Colonic mucosa (tissue), 4 donors: Measurements from ENCODE around the gene FUCA2. TPM values are rescaled to one million over a fixed set of nuclear protein-coding genes. Genes with fewer than 3 reads are reported as not detected.

Experiments used
- DNase-seq: peaks from one replicate; pipeline ENCODE4 v3.0.0-alpha.2; 2020
- H3K27ac ChIP-seq: fragments of 200-600 bp; one replicate; pipeline ENCODE4 v1.8.0; 2021
- H3K27me3 ChIP-seq: fragments of 200-600 bp; one replicate; pipeline ENCODE4 v1.8.0; 2021
- H3K36me3 ChIP-seq: fragments of 200-600 bp; one replicate; pipeline ENCODE4 v1.8.0; 2021
- H3K4me1 ChIP-seq: fragments of 200-600 bp; one replicate; pipeline ENCODE4 v1.8.0; 2021; ENCODE audit warnings: mild to moderate bottlenecking
- H3K4me3 ChIP-seq: fragments of 200-600 bp; one replicate; pipeline ENCODE4 v1.8.0; 2021
- H3K9ac ChIP-seq, 2 donors: one replicate each; pipeline ENCODE4 v1.7.0; 2013; ENCODE audit warnings: control low read depth in 2 of 2, low read depth in 2 of 2, low read length in 2 of 2
- H3K9me3 ChIP-seq: fragments of 200-600 bp; one replicate; pipeline ENCODE4 v1.8.0; 2021
- CTCF ChIP-seq: fragments of 200-600 bp; IDR thresholded peaks from one replicate; pipeline ENCODE4 v1.8.0; 2022; ENCODE audit warnings: antibody characterized with exemption, mild to moderate bottlenecking
- intact Hi-C: fragments of 100-400 bp; cut with DNase I; formaldehyde crosslinking; loops from one replicate; pipeline ENCODE4 v1.14.1; 2022
- total RNA-seq, 2 donors: library from RNA; stranded (reverse); fragmentation: NEBNext Ultra II Directional in 1 of 2; extraction: Animal tissue kit (Norgen Biotek cat#: 25700) in 1 of 2; gene quantifications; one replicate each; pipeline ENCODE4 v1.2.1, GENCODE V29; 2021
- donor health status: healthy.
- donor health status: DM: no; HTN: no; CAD: no.
- donor health status: DM: no; HTN: no; CAD: no.

FUCA2 gene
- total RNA-seq, 2 donors from 2014 or later = 72.2 to 93.1 TPM

- intact Hi-C loops = no loop called here
- H3K4me3 ChIP-seq = no peak overlapping the region
- no peak for DNase-seq
- H3K27me3 ChIP-seq = no peaks in the 10 kb centered on the region
- no peaks in the 10 kb centered on the region for H3K36me3 ChIP-seq
- H3K4me1 ChIP-seq = peaks cover 3% of the 10 kb centered on the region
- H3K27ac ChIP-seq = no peak overlapping the region
- no peak overlapping the region for H3K9ac ChIP-seq
- no peaks in the 10 kb centered on the region for H3K9me3 ChIP-seq
- no peak for TF ChIP-seq CTCF
Measured at GRCh38 chr6:143546599-143546998, 35.1 kb upstream of the FUCA2 start.

- H3K27ac ChIP-seq = peak overlapping the region; percentile 50
- no peak overlapping the region for H3K9ac ChIP-seq
- H3K9me3 ChIP-seq = no peaks in the 10 kb centered on the region
- peaks cover 3% of the 10 kb centered on the region for H3K4me1 ChIP-seq
- no peak for TF ChIP-seq CTCF
- H3K27me3 ChIP-seq = no peaks in the 10 kb centered on the region
- H3K4me3 ChIP-seq = no peak overlapping the region
- no peaks in the 10 kb centered on the region for H3K36me3 ChIP-seq
- no peak for DNase-seq
- intact Hi-C loops = no loop called here
Measured at GRCh38 chr6:143545976-143546547, 34.5 kb upstream of the FUCA2 start.

- no peaks in the 10 kb centered on the region for H3K9me3 ChIP-seq
- H3K4me1 ChIP-seq = peaks cover 3% of the 10 kb centered on the region
- H3K27me3 ChIP-seq = no peaks in the 10 kb centered on the region
- H3K4me3 ChIP-seq = no peak overlapping the region
- no peak for DNase-seq
- no peaks in the 10 kb centered on the region for H3K36me3 ChIP-seq
- no peak overlapping the region for H3K9ac ChIP-seq
- peak overlapping the region; percentile 50 for H3K27ac ChIP-seq
- no peak for TF ChIP-seq CTCF
- intact Hi-C loops = no loop called here
Measured at GRCh38 chr6:143545165-143545564, 33.6 kb upstream of the FUCA2 start.

- intact Hi-C loops = no loop called here
- Histone ChIP-seq H3K4me3 (no peak overlapping the region), H3K9ac (no peak overlapping the region), H3K9me3 (no peaks in the 10 kb centered on the region), H3K4me1 (peaks cover 3% of the 10 kb centered on the region), H3K36me3 (no peaks in the 10 kb centered on the region), H3K27ac (peak overlapping the region; percentile 29), H3K27me3 (no peaks in the 10 kb centered on the region)
- no peak for DNase-seq
- no peak for TF ChIP-seq CTCF
Measured at GRCh38 chr6:143544011-143544696, 32.6 kb upstream of the FUCA2 start.

- intact Hi-C loops = no loop called here
- no peak for DNase-seq
- no peaks in the 10 kb centered on the region for H3K36me3 ChIP-seq
- H3K9me3 ChIP-seq = no peaks in the 10 kb centered on the region
- peak overlapping the region in 1 of 2 donors; percentile 32 for H3K9ac ChIP-seq
- H3K4me1 ChIP-seq = peaks cover 3% of the 10 kb centered on the region
- no peak overlapping the region for H3K4me3 ChIP-seq
- TF ChIP-seq CTCF = no peak
- H3K27me3 ChIP-seq = no peaks in the 10 kb centered on the region
- no peak overlapping the region for H3K27ac ChIP-seq
Measured at GRCh38 chr6:143543435-143543834, 31.9 kb upstream of the FUCA2 start.
